Endothelial cell of umbilical vein (primary cell): ENCODE data around the gene RNFT2. TPM values are rescaled to one million over a fixed set of nuclear protein-coding genes. Genes with fewer than 3 reads are reported as not detected.

ENCODE experiments used
- BruUV-seq: library from RNA; stranded (reverse); fragments of 400-500 nt; replicated peaks from 2 replicates; lab custom pipeline; 2021; lab: Mats Ljungman, UMichigan
- CTCF ChIA-PET: fragments of 300-600, 350-600 bp; sonication (Branson Sonifier 250); formaldehyde crosslinking; loops from one replicate; lab custom pipeline; 2021; ENCODE audit warnings: antibody characterized with exemption, inconsistent platforms; lab: Charles Lee
- POLR2A ChIA-PET: fragments of 300-600, 350-600 bp; sonication (Branson Sonifier 250); formaldehyde crosslinking; loops from one replicate; lab custom pipeline; 2021; ENCODE audit warnings: antibody characterized with exemption, inconsistent platforms; lab: Charles Lee
- DNase-seq: peaks from one replicate; pipeline ENCODE4 v3.0.0-alpha.2; 2011; ENCODE audit warnings: low read depth, low spot score
- FAIRE-seq: peaks from 2 replicates; lab custom pipeline; 2011; peaks lifted over from hg19 to GRCh38; lab: Jason Lieb, UNC
- H2AFZ ChIP-seq: 2 replicates; pipeline ENCODE4 v1.6.0; 2012; ENCODE audit warnings: low read depth, low read length, control low read depth, inconsistent platforms
- H3K27ac ChIP-seq: 2 replicates; pipeline ENCODE4 v1.5.1; 2011; ENCODE audit warnings: low read depth, mild to moderate bottlenecking, control low read depth, low read length, moderate library complexity; ENCODE audit not compliant: insufficient read depth
- H3K27me3 ChIP-seq, 2 experiments: 2 replicates each; pipeline versions ENCODE4 v1.6.0 to v1.6.1; 2011; ENCODE audit warnings: low read length in 2 of 2, mixed read lengths in 1 of 2; ENCODE audit not compliant: control insufficient read depth in 2 of 2, insufficient read depth in 2 of 2
- H3K36me3 ChIP-seq, 2 experiments: 2 replicates in 1 of 2; 3 replicates in 1 of 2; pipeline ENCODE4 v1.5.1; 2011; ENCODE audit warnings: low read length in 2 of 2, mild to moderate bottlenecking in 1 of 2, moderate library complexity in 1 of 2; ENCODE audit not compliant: control insufficient read depth in 2 of 2, insufficient read depth in 2 of 2; ENCODE audit errors: extremely low read depth in 1 of 2
- H3K4me1 ChIP-seq: 3 replicates; pipeline ENCODE4 v1.5.1; 2011; ENCODE audit warnings: mild to moderate bottlenecking, low read length; ENCODE audit not compliant: control insufficient read depth, insufficient read depth; ENCODE audit errors: extremely low read depth
- H3K4me2 ChIP-seq: 2 replicates; pipeline ENCODE4 v1.6.1; 2011; ENCODE audit warnings: low read length, control low read depth, mixed read lengths; ENCODE audit not compliant: insufficient read depth
- H3K4me3 ChIP-seq, 3 experiments: fragments of 200-600 bp in 1 of 3; sonication (generic), shearing (Covaris generic) in 1 of 3; replicated peaks in 1 of 3; 2 replicates each; pipeline ENCODE4 v1.5.1; 2011 to 2016; ENCODE audit warnings: control low read depth in 3 of 3, low read length in 3 of 3, mild to moderate bottlenecking in 2 of 3, inconsistent platforms in 1 of 3, low read depth in 1 of 3, moderate library complexity in 1 of 3; ENCODE audit not compliant: insufficient read depth in 1 of 3
- H3K79me2 ChIP-seq: 2 replicates; pipeline ENCODE4 v1.6.0; 2012; ENCODE audit warnings: low read length, inconsistent platforms; ENCODE audit not compliant: control insufficient read depth, insufficient read depth
- H3K9ac ChIP-seq: replicated peaks from 2 replicates; pipeline ENCODE3; 2011; ENCODE audit warnings: low read length, control low read depth; ENCODE audit not compliant: insufficient read depth; ENCODE audit errors: extremely low read depth
- H3K9me1 ChIP-seq: replicated peaks from 3 replicates; pipeline ENCODE4 v1.6.0; 2011; ENCODE audit warnings: mild to moderate bottlenecking, low read length; ENCODE audit not compliant: control insufficient read depth, insufficient read depth; ENCODE audit errors: extremely low read depth
- H3K9me3 ChIP-seq: replicated peaks from 2 replicates; pipeline ENCODE4 v1.5.1; 2012; ENCODE audit warnings: low read length, inconsistent platforms; ENCODE audit not compliant: control insufficient read depth, insufficient read depth
- H4K20me1 ChIP-seq: replicated peaks from 2 replicates; pipeline ENCODE3; 2011; ENCODE audit warnings: mild to moderate bottlenecking, low read length; ENCODE audit not compliant: control insufficient read depth, insufficient read depth; ENCODE audit errors: extremely low read depth
- CTCF ChIP-seq, 2 donors: IDR thresholded peaks; 1 replicate in 1 of 2; 2 replicates in 1 of 2; pipeline ENCODE4 v1.5.1; 2011; ENCODE audit warnings: low read length in 2 of 2, mild to moderate bottlenecking in 2 of 2, moderate library complexity in 2 of 2, control low read depth in 1 of 2, inconsistent platforms in 1 of 2, low read depth in 1 of 2; ENCODE audit not compliant: insufficient read depth in 1 of 2; ENCODE audit errors: extremely low read depth in 1 of 2
- EZH2 ChIP-seq: IDR thresholded peaks from 2 replicates; pipeline ENCODE4 v1.6.1; 2012; ENCODE audit warnings: borderline replicate concordance, low read depth, mild to moderate bottlenecking, moderate library complexity, low read length, inconsistent platforms; ENCODE audit not compliant: severe bottlenecking
- FOS ChIP-seq: IDR thresholded peaks from 2 replicates; pipeline ENCODE4 v1.6.1; 2011; ENCODE audit warnings: mild to moderate bottlenecking, low read length, moderate library complexity, borderline replicate concordance; ENCODE audit not compliant: insufficient read depth
- GATA2 ChIP-seq: IDR thresholded peaks from 2 replicates; pipeline ENCODE4 v1.7.0; 2011; ENCODE audit warnings: low read depth, mild to moderate bottlenecking, moderate library complexity, mixed read lengths, low read length; ENCODE audit not compliant: insufficient read length, insufficient read depth
- JUN ChIP-seq: IDR thresholded peaks from 2 replicates; pipeline ENCODE4 v1.6.1; 2011; ENCODE audit warnings: borderline replicate concordance, low read depth; ENCODE audit not compliant: insufficient read length, insufficient read depth
- MAX ChIP-seq: IDR thresholded peaks from 2 replicates; pipeline ENCODE4 v1.6.1; 2011; ENCODE audit not compliant: insufficient read depth, insufficient read length
- MYC ChIP-seq: IDR thresholded peaks from one replicate; pipeline ENCODE4 v1.6.1; 2011; ENCODE audit warnings: mild to moderate bottlenecking, low read depth, low read length
- POLR2A ChIP-seq: IDR thresholded peaks from 2 replicates; pipeline ENCODE4 v1.6.1; 2012; ENCODE audit warnings: low read depth, mild to moderate bottlenecking, control low read depth, low read length
- POLR2AphosphoS5 ChIP-seq: IDR thresholded peaks from 2 replicates; pipeline ENCODE4 v1.6.1; 2012; ENCODE audit warnings: low read depth, mild to moderate bottlenecking, control low read depth, low read length, moderate library complexity; ENCODE audit not compliant: insufficient read depth
- dilution Hi-C: fragments of 300-500 bp; cut with MboI; formaldehyde crosslinking; loops from one replicate; pipeline ENCODE4 v1.15.0; 2019; ENCODE audit warnings: low sequenced_read_pairs; ENCODE audit not compliant: extremely low pct_ligation_motif_present
- intact Hi-C: fragments of 100-400 bp; cut with micrococcal nuclease; formaldehyde crosslinking; loops from one replicate; pipeline ENCODE4 v1.10.0; 2022
- polyA plus RNA-seq, 4 experiments: library from polyadenylated mRNA; depleted of rRNA in 3 of 4; stranded (reverse) in 3 of 4; unstranded in 1 of 4; fragments of >200 nt; gene quantifications; 2 replicates each; pipeline versions ENCODE4 v1.2.1 to v1.2.3, GENCODE V29; 2011 to 2012; ENCODE audit warnings: missing spikeins in 1 of 4
- total RNA-seq: library from RNA; stranded (reverse); gene quantifications from 2 replicates; pipeline ENCODE4 v1.2.3, GENCODE V29; 2021

Gene RNFT2
- total and polyA plus RNA-seq, 2 donors (not counting 3 experiments of a cell fraction or from before 2014, with no cell fraction given): 1.4 to 6.6 TPM

GRCh38 chr12:116797885-116798284 is 59.8 kb downstream of the RNFT2 start:
- TF ChIP-seq GATA2 (no peak), FOS (no peak), POLR2AphosphoS5 (no peak), MAX (no peak), MYC (no peak), JUN (no peak), POLR2A (no peak), CTCF (IDR thresholded peaks at IDR 0.05; ENCODE audit: extremely low read depth in 1 of 2, insufficient read depth in 1 of 2, low read depth in 1 of 2, low read length in 2 of 2) (no peak), EZH2 (no peak)
- Histone ChIP-seq H2AFZ (no peak overlapping the region), H3K36me3 (no peaks in the 10 kb centered on the region), H3K4me1 (no peaks in the 10 kb centered on the region), H3K4me2 (no peak overlapping the region), H4K20me1 (no peaks in the 10 kb centered on the region), H3K27ac (no peak overlapping the region), H3K4me3 (no peak overlapping the region), H3K79me2 (no peaks in the 10 kb centered on the region), H3K9me1 (no peaks in the 10 kb centered on the region), H3K9ac (no peak overlapping the region), H3K27me3 (no peaks in the 10 kb centered on the region), H3K9me3 (no peaks in the 10 kb centered on the region)
- FAIRE-seq (no peak), DNase-seq (no peak)
- BruUV-seq: no TSS peak
- ChIA-PET CTCF (no interaction called here), POLR2A (no interaction called here)
- dilution Hi-C loops: no loop called here
- intact Hi-C loops: no loop called here
